NT2/D1 (cell line): ENCODE data around the gene MPP3.
"Not testable (repeated sequence)": the region's sequence is repeated elsewhere in the genome, so short reads cannot be mapped to it uniquely, and the experiment has no call there.

ENCODE experiments used
- DNase-seq: peaks from one replicate; pipeline ENCODE4 v3.0.0-alpha.2; 2011; ENCODE audit warnings: low read depth, low spot score
- H3K27me3 ChIP-seq: 2 replicates; pipeline ENCODE4 v1.6.0; 2011; ENCODE audit warnings: mild to moderate bottlenecking; ENCODE audit not compliant: insufficient read length, insufficient read depth
- H3K36me3 ChIP-seq: 2 replicates; pipeline ENCODE4 v1.6.1; 2011; ENCODE audit warnings: mild to moderate bottlenecking, low read length, mixed read lengths; ENCODE audit not compliant: insufficient read depth, insufficient read length
- H3K4me1 ChIP-seq: 2 replicates; pipeline ENCODE4 v1.5.1; 2011; ENCODE audit not compliant: insufficient read depth, insufficient read length
- H3K4me3 ChIP-seq: 2 replicates; pipeline ENCODE4 v1.5.1; 2011; ENCODE audit warnings: low read depth; ENCODE audit not compliant: insufficient read length
- H3K9ac ChIP-seq: 2 replicates; pipeline ENCODE4 v1.6.0; 2011; ENCODE audit warnings: low read depth; ENCODE audit not compliant: insufficient read length
- H3K9me3 ChIP-seq: 2 replicates; pipeline ENCODE4 v1.5.1; 2011; ENCODE audit warnings: mild to moderate bottlenecking, low read length; ENCODE audit not compliant: insufficient read depth
- SUZ12 ChIP-seq: IDR thresholded peaks from 2 replicates; pipeline ENCODE4 v1.6.1; 2011; ENCODE audit not compliant: insufficient read length, insufficient read depth; ENCODE audit errors: extremely low read depth
- YY1 ChIP-seq: IDR thresholded peaks from 2 replicates; pipeline ENCODE4 v1.6.1; 2011; ENCODE audit not compliant: insufficient read length, insufficient read depth
- ZNF274 ChIP-seq: IDR thresholded peaks from 2 replicates; pipeline ENCODE4 v1.6.1; 2011; ENCODE audit warnings: mild to moderate bottlenecking, low read depth, low read length

Gene MPP3

GRCh38 chr17:43877451-43878155 is 44.7 kb upstream of the MPP3 start:
- DNase-seq, result no peak

GRCh38 chr17:43877031-43877430 is 44.1 kb upstream of the MPP3 start:
- no peak for TF ChIP-seq ZNF274
- TF ChIP-seq YY1, result no peak
- no peak for TF ChIP-seq SUZ12
- H3K4me3 ChIP-seq, result no peak overlapping the region
- peaks cover 15% of the 10 kb centered on the region for H3K4me1 ChIP-seq
- DNase-seq, result no peak
- no peaks in the 10 kb centered on the region for H3K9me3 ChIP-seq
- H3K27me3 ChIP-seq, result no peaks in the 10 kb centered on the region
- H3K9ac ChIP-seq, result no peak overlapping the region
- H3K36me3 ChIP-seq, result peaks cover 25% of the 10 kb centered on the region

More at GRCh38 chr17:43877451-43878155, 44.7 kb upstream of the MPP3 start:
- H3K9ac ChIP-seq, result no peak overlapping the region
- peaks cover 27% of the 10 kb centered on the region for H3K36me3 ChIP-seq
- no peaks in the 10 kb centered on the region for H3K27me3 ChIP-seq
- H3K9me3 ChIP-seq, result no peaks in the 10 kb centered on the region
- no peak overlapping the region for H3K4me3 ChIP-seq
- peaks cover 15% of the 10 kb centered on the region for H3K4me1 ChIP-seq
- TF ChIP-seq ZNF274 (no peak), SUZ12 (no peak), YY1 (no peak)

DNA sequence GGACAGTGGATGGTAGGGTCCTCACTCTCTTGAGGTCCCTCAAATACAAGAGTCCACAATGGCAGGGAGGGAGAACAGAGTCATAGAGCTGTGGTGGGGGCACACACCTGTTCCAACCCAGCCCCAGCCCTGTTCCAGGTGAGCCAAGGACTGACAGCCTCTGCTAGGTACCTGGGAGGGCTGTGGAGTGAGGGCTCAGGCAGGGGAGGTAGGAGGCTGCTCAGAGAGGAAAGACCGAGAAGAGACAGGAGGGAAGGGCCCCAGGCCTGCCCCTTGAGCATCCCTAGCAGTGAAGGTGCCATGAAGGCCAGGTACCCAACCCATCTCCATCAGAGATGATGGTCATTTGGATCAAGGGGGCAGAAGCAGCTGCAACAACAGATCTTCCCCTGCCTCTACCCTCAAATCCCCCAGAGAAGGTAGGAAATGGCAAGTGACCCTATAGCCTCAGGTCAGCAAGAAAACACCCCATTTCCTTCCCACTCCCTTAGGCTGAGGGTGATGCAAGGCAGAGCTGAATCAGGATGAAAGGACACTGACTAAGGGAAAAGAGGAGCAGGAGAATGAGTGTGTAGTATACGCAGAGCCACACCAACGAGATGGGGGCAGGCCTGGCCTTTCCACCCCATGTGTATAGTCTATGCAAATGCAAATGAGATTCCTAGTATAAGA is 42.7 kb upstream of the MPP3 start:
- Histone ChIP-seq H3K9ac (no peak overlapping the region), H3K27me3 (no peaks in the 10 kb centered on the region), H3K36me3 (peaks cover 14% of the 10 kb centered on the region), H3K4me1 (peaks cover 15% of the 10 kb centered on the region), H3K4me3 (no peak overlapping the region), H3K9me3 (no peaks in the 10 kb centered on the region)
- TF ChIP-seq ZNF274 (no peak), YY1 (no peak), SUZ12 (no peak)
- DNase-seq, result no peak

DNA sequence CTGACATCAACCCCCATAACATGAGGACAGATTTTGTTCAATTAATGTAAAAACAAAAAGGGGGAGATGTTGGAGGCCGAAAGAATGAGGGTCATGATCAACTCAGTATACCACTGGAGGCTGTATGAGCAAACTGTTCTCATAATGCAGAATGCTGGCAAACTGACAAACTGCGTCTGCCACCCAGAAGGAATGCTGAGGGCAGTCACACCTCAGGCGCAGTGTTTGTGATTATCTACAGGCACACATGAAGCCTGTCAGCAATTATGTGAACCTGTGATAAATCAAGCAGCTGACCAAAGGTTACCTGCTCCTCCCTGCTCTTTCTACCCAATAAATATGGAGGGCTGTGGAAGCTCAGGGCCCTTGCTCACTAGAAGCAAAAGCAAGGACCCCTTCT is 41.3 kb upstream of the MPP3 start:
- Histone ChIP-seq H3K27me3 (no peaks in the 10 kb centered on the region), H3K4me1 (peaks cover 7% of the 10 kb centered on the region), H3K4me3 (no peak overlapping the region), H3K9me3 (no peaks in the 10 kb centered on the region), H3K36me3 (peaks cover 11% of the 10 kb centered on the region), H3K9ac (no peak overlapping the region)
- DNase-seq, result no peak
- no peak for TF ChIP-seq YY1
- no peak for TF ChIP-seq SUZ12
- no peak for TF ChIP-seq ZNF274

GRCh38 chr17:43873815-43874214 is 40.9 kb upstream of the MPP3 start:
- Histone ChIP-seq H3K9ac (no peak overlapping the region), H3K4me3 (no peak overlapping the region), H3K9me3 (no peaks in the 10 kb centered on the region), H3K4me1 (peaks cover 2% of the 10 kb centered on the region), H3K27me3 (no peaks in the 10 kb centered on the region), H3K36me3 (peaks cover 11% of the 10 kb centered on the region)
- TF ChIP-seq YY1 (no peak), ZNF274 (no peak), SUZ12 (no peak)
- DNase-seq, result no peak

GRCh38 chr17:43873091-43873490 is 40.1 kb upstream of the MPP3 start:
- TF ChIP-seq SUZ12 (no peak), YY1 (no peak), ZNF274 (no peak)
- peaks cover 11% of the 10 kb centered on the region for H3K36me3 ChIP-seq
- no peak for DNase-seq
- H3K4me3 ChIP-seq, result no peak overlapping the region
- no peaks in the 10 kb centered on the region for H3K27me3 ChIP-seq
- H3K9me3 ChIP-seq, result no peaks in the 10 kb centered on the region
- no peak overlapping the region for H3K9ac ChIP-seq
- no peaks in the 10 kb centered on the region for H3K4me1 ChIP-seq

DNA sequence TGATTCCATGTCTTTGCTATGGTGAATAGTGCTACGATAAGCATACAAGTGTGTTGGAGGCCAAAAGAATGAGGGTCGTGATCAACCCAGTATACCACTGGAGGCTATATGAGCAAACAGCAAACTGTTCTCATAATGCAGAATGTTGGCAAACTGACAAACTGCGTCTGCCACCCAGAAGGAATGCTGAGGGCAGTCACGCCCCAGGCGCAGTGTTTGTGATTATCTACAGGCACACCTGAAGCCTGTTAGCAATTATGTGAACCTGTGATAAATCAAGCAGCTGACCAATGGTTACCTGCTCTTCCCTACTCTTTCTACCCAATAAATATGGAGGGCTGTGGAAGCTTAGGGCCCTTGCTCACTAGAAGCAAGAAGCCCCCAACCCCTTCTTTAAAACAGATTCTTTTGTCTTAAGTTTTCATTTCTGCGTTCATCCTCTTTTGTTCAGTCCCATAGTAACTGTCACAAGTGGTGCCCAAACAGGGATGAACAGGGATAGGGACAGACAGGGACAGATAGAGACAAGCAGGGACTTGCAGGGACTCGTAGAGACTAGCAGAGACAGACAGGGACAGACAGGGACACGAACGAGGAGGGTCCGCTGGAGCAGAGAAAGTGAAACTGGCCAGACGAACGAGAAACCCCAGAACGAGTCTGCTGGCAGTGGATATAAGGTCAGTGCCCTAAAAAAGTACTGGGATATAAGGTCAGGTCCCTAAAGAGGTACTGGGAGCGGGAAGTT is 39.2 kb upstream of the MPP3 start:
- no peaks in the 10 kb centered on the region for H3K27me3 ChIP-seq
- H3K9ac ChIP-seq, result no peak overlapping the region
- no peak overlapping the region for H3K4me3 ChIP-seq
- H3K36me3 ChIP-seq, result peaks cover 4% of the 10 kb centered on the region
- no peak for DNase-seq
- no peak for TF ChIP-seq YY1
- no peaks in the 10 kb centered on the region for H3K4me1 ChIP-seq
- no peaks in the 10 kb centered on the region for H3K9me3 ChIP-seq

GRCh38 chr17:43869031-43869430 is 36.1 kb upstream of the MPP3 start:
- DNase-seq, H3K9me3 ChIP-seq, H3K4me1 ChIP-seq, H3K27me3 ChIP-seq, H3K4me3 ChIP-seq, H3K9ac ChIP-seq, H3K36me3 ChIP-seq: not testable (repeated sequence)
